Endothelial cell of umbilical vein (primary cell): Measurements from ENCODE around the gene IST1. TPM values are rescaled to one million over a fixed set of nuclear protein-coding genes. Genes with fewer than 3 reads are reported as not detected.

Experiments
- Bru-seq: library from RNA; stranded (reverse); fragments of 400-500 nt; gene quantifications from one replicate; lab custom pipeline; 2021; lab: Mats Ljungman, UMichigan
- BruChase-seq, 2 experiments: library from RNA; stranded (reverse); fragments of 400-500 nt; gene quantifications; one replicate each; lab custom pipeline; 2021; lab: Mats Ljungman, UMichigan
- BruUV-seq: library from RNA; stranded (reverse); fragments of 400-500 nt; replicated peaks from 2 replicates; lab custom pipeline; 2021; lab: Mats Ljungman, UMichigan
- CTCF ChIA-PET: fragments of 300-600, 350-600 bp; sonication (Branson Sonifier 250); formaldehyde crosslinking; loops from one replicate; lab custom pipeline; 2021; ENCODE audit warnings: antibody characterized with exemption, inconsistent platforms; lab: Charles Lee
- POLR2A ChIA-PET: fragments of 300-600, 350-600 bp; sonication (Branson Sonifier 250); formaldehyde crosslinking; loops from one replicate; lab custom pipeline; 2021; ENCODE audit warnings: antibody characterized with exemption, inconsistent platforms; lab: Charles Lee
- DNase-seq: peaks from one replicate; pipeline ENCODE4 v3.0.0-alpha.2; 2011; ENCODE audit warnings: low read depth, low spot score
- FAIRE-seq: peaks from 2 replicates; lab custom pipeline; 2011; peaks lifted over from hg19 to GRCh38; lab: Jason Lieb, UNC
- H2AFZ ChIP-seq: 2 replicates; pipeline ENCODE4 v1.6.0; 2012; ENCODE audit warnings: low read depth, low read length, control low read depth, inconsistent platforms
- H3K27ac ChIP-seq: 2 replicates; pipeline ENCODE4 v1.5.1; 2011; ENCODE audit warnings: low read depth, mild to moderate bottlenecking, control low read depth, low read length, moderate library complexity; ENCODE audit not compliant: insufficient read depth
- H3K27me3 ChIP-seq, 2 experiments: 2 replicates each; pipeline versions ENCODE4 v1.6.0 to v1.6.1; 2011; ENCODE audit warnings: low read length in 2 of 2, mixed read lengths in 1 of 2; ENCODE audit not compliant: control insufficient read depth in 2 of 2, insufficient read depth in 2 of 2
- H3K36me3 ChIP-seq, 2 experiments: 2 replicates in 1 of 2; 3 replicates in 1 of 2; pipeline ENCODE4 v1.5.1; 2011; ENCODE audit warnings: low read length in 2 of 2, mild to moderate bottlenecking in 1 of 2, moderate library complexity in 1 of 2; ENCODE audit not compliant: control insufficient read depth in 2 of 2, insufficient read depth in 2 of 2; ENCODE audit errors: extremely low read depth in 1 of 2
- H3K4me1 ChIP-seq: 3 replicates; pipeline ENCODE4 v1.5.1; 2011; ENCODE audit warnings: mild to moderate bottlenecking, low read length; ENCODE audit not compliant: control insufficient read depth, insufficient read depth; ENCODE audit errors: extremely low read depth
- H3K4me2 ChIP-seq: 2 replicates; pipeline ENCODE4 v1.6.1; 2011; ENCODE audit warnings: low read length, control low read depth, mixed read lengths; ENCODE audit not compliant: insufficient read depth
- H3K4me3 ChIP-seq, 3 experiments: fragments of 200-600 bp in 1 of 3; sonication (generic), shearing (Covaris generic) in 1 of 3; replicated peaks in 1 of 3; 2 replicates each; pipeline ENCODE4 v1.5.1; 2011 to 2016; ENCODE audit warnings: control low read depth in 3 of 3, low read length in 3 of 3, mild to moderate bottlenecking in 2 of 3, inconsistent platforms in 1 of 3, low read depth in 1 of 3, moderate library complexity in 1 of 3; ENCODE audit not compliant: insufficient read depth in 1 of 3
- H3K79me2 ChIP-seq: 2 replicates; pipeline ENCODE4 v1.6.0; 2012; ENCODE audit warnings: low read length, inconsistent platforms; ENCODE audit not compliant: control insufficient read depth, insufficient read depth
- H3K9ac ChIP-seq: replicated peaks from 2 replicates; pipeline ENCODE3; 2011; ENCODE audit warnings: low read length, control low read depth; ENCODE audit not compliant: insufficient read depth; ENCODE audit errors: extremely low read depth
- H3K9me1 ChIP-seq: replicated peaks from 3 replicates; pipeline ENCODE4 v1.6.0; 2011; ENCODE audit warnings: mild to moderate bottlenecking, low read length; ENCODE audit not compliant: control insufficient read depth, insufficient read depth; ENCODE audit errors: extremely low read depth
- H3K9me3 ChIP-seq: replicated peaks from 2 replicates; pipeline ENCODE4 v1.5.1; 2012; ENCODE audit warnings: low read length, inconsistent platforms; ENCODE audit not compliant: control insufficient read depth, insufficient read depth
- H4K20me1 ChIP-seq: replicated peaks from 2 replicates; pipeline ENCODE3; 2011; ENCODE audit warnings: mild to moderate bottlenecking, low read length; ENCODE audit not compliant: control insufficient read depth, insufficient read depth; ENCODE audit errors: extremely low read depth
- CTCF ChIP-seq, 2 donors: IDR thresholded peaks; 1 replicate in 1 of 2; 2 replicates in 1 of 2; pipeline ENCODE4 v1.5.1; 2011; ENCODE audit warnings: low read length in 2 of 2, mild to moderate bottlenecking in 2 of 2, moderate library complexity in 2 of 2, control low read depth in 1 of 2, inconsistent platforms in 1 of 2, low read depth in 1 of 2; ENCODE audit not compliant: insufficient read depth in 1 of 2; ENCODE audit errors: extremely low read depth in 1 of 2
- EZH2 ChIP-seq: IDR thresholded peaks from 2 replicates; pipeline ENCODE4 v1.6.1; 2012; ENCODE audit warnings: borderline replicate concordance, low read depth, mild to moderate bottlenecking, moderate library complexity, low read length, inconsistent platforms; ENCODE audit not compliant: severe bottlenecking
- FOS ChIP-seq: IDR thresholded peaks from 2 replicates; pipeline ENCODE4 v1.6.1; 2011; ENCODE audit warnings: mild to moderate bottlenecking, low read length, moderate library complexity, borderline replicate concordance; ENCODE audit not compliant: insufficient read depth
- GATA2 ChIP-seq: IDR thresholded peaks from 2 replicates; pipeline ENCODE4 v1.7.0; 2011; ENCODE audit warnings: low read depth, mild to moderate bottlenecking, moderate library complexity, mixed read lengths, low read length; ENCODE audit not compliant: insufficient read length, insufficient read depth
- JUN ChIP-seq: IDR thresholded peaks from 2 replicates; pipeline ENCODE4 v1.6.1; 2011; ENCODE audit warnings: borderline replicate concordance, low read depth; ENCODE audit not compliant: insufficient read length, insufficient read depth
- MYC ChIP-seq: IDR thresholded peaks from one replicate; pipeline ENCODE4 v1.6.1; 2011; ENCODE audit warnings: mild to moderate bottlenecking, low read depth, low read length
- POLR2A ChIP-seq: IDR thresholded peaks from 2 replicates; pipeline ENCODE4 v1.6.1; 2012; ENCODE audit warnings: low read depth, mild to moderate bottlenecking, control low read depth, low read length
- POLR2AphosphoS5 ChIP-seq: IDR thresholded peaks from 2 replicates; pipeline ENCODE4 v1.6.1; 2012; ENCODE audit warnings: low read depth, mild to moderate bottlenecking, control low read depth, low read length, moderate library complexity; ENCODE audit not compliant: insufficient read depth
- dilution Hi-C: fragments of 300-500 bp; cut with MboI; formaldehyde crosslinking; loops from one replicate; pipeline ENCODE4 v1.15.0; 2019; ENCODE audit warnings: low sequenced_read_pairs; ENCODE audit not compliant: extremely low pct_ligation_motif_present
- intact Hi-C: fragments of 100-400 bp; cut with micrococcal nuclease; formaldehyde crosslinking; loops from one replicate; pipeline ENCODE4 v1.10.0; 2022
- long read RNA-seq: library from polyadenylated mRNA; stranded (forward); transcript quantifications from one replicate; pipeline ENCODE4 v2.0.0, GENCODE V29; 2021
- polyA minus RNA-seq, 3 experiments: library from RNA; depleted of rRNA, polyadenylated mRNA; stranded (reverse); fragments of >200 nt; gene quantifications; 1 replicate in 1 of 3; 2 replicates in 2 of 3; pipeline ENCODE4 v1.2.3, GENCODE V29; 2011
- polyA plus RNA-seq, 4 experiments: library from polyadenylated mRNA; depleted of rRNA in 3 of 4; stranded (reverse) in 3 of 4; unstranded in 1 of 4; fragments of >200 nt; gene quantifications; 2 replicates each; pipeline versions ENCODE4 v1.2.1 to v1.2.3, GENCODE V29; 2011 to 2012; ENCODE audit warnings: missing spikeins in 1 of 4
- total RNA-seq: library from RNA; stranded (reverse); gene quantifications from 2 replicates; pipeline ENCODE4 v1.2.3, GENCODE V29; 2021
- TF ChIP-seq, protein P1 (sequence below): IDR thresholded peaks from 2 replicates; pipeline ENCODE4 v1.6.1; 2011; ENCODE audit not compliant: insufficient read depth, insufficient read length

IST1 gene
- total RNA-seq: 165 and 185 TPM in 2 replicates
- polyA plus RNA-seq: 136 and 145 TPM in 2 replicates
- polyA plus RNA-seq (2011; cell fraction: cytosol; rRNA removed): 146 and 166 TPM in 2 replicates
- 350 and 437 TPM in 2 replicates for polyA plus RNA-seq (2011; cell fraction: nucleus; rRNA removed)
- polyA plus RNA-seq (2012): 143 and 144 TPM in 2 replicates
- polyA minus RNA-seq: 183 and 193 TPM in 2 replicates
- 55.4 TPM for polyA minus RNA-seq (2011; cell fraction: cytosol; rRNA and poly(A)+ RNA removed)
- 86.2 and 125 TPM in 2 replicates for polyA minus RNA-seq (2011; cell fraction: nucleus; rRNA and poly(A)+ RNA removed)
- Bru-seq, nascent RNA: percentile 91 among the genes with signal in this experiment
- BruChase-seq, experiment 1, labeled RNA remaining after a 6-hour chase: percentile 88 among the genes with signal in this experiment
- BruChase-seq, experiment 2, labeled RNA remaining after a 2-hour chase: percentile 93 among the genes with signal in this experiment
- long read RNA-seq, full-length matches to known transcripts: 184 of 285 reads
- long read RNA-seq, partial matches to known transcripts: 23 of 285 reads
- long read RNA-seq, other reads (novel, unspliced or antisense): 78 of 285 reads

DNA sequence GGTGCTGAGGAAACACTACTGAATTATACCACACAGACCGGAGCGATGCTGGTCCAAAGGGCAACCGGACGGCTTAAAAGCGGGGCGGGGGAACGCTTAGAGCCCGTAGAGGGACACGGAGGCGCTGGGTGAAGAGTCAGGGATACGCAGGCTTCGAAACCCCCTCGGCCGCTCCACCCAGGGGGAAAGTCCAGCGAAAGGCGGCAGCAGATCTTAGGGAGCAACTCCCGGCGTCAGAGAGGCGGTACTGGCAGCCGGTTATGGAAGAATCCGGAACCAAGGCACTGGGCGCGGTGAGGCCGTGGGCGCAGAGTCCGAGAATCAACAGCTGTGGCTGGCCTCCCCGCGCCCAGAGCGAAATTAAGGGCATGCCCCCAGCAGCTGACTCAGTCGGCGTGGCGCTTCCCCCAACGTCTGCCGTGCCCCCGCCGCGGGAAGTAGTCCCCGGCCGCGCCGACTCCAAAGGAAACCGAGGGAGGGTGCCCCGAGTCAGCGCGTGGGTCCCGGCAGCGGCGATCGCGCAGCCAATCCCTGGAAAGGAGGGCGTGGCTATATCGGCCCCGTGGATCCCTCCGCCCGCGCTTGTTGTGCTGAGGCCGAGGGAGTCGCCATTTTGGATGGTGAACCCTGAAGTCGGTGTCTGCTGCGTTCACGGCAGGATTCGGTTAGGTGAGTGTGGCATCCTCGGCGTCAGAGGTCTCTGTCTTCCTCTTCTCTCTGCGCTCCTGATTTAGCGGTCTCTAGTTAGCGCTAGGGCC is at the start of gene IST1:
Gene IST1 (plus strand): TSS at position 611 of the 758 bp plus-strand sequence. CDS start 20,110 bp downstream, outside the sequence.
- H3K79me2 ChIP-seq: peaks cover 47% of the 10 kb centered on the region
- no peaks in the 10 kb centered on the region for H3K9me3 ChIP-seq
- dilution Hi-C loops (no loop called here), intact Hi-C loops (loop anchor here (1.0 to 2.0 kb wide), 9 partner anchors 11 to 198 kb away; partner anchors contain the start of genes AP1G1, DHODH, DHX38 and TXNL4B)
- peak within 1 kb of the TSS; percentile 80 for H2AFZ ChIP-seq
- H4K20me1 ChIP-seq: peaks cover 3% of the 10 kb centered on the region
- CTCF ChIA-PET: interaction anchor here (1.5 to 2.8 kb wide), 5 partner anchors 8 to 66 kb away, joined by 3 to 44 read pairs (median 5); partner anchors contain the start of gene ZNF821
- H3K9me1 ChIP-seq: no peaks in the 10 kb centered on the region
- H3K27me3 ChIP-seq: no peaks in the 10 kb centered on the region
- H3K4me1 ChIP-seq: peaks cover 8% of the 10 kb centered on the region
- peak within 1 kb of the TSS; percentile 84 to 98 (median 95) for H3K4me3 ChIP-seq
- POLR2A ChIA-PET: interaction anchor here (0.7 kb wide), 1 partner anchor 11 kb away, joined by 3 read pairs; no protein-coding TSS in a partner anchor
- peak within 1 kb of the TSS; percentile 96 for H3K9ac ChIP-seq
- peak within 1 kb of the TSS; percentile 93 for H3K4me2 ChIP-seq
- DNase-seq (peak; percentile 98), FAIRE-seq (peak; percentile 97)
- no peaks in the 10 kb centered on the region for H3K36me3 ChIP-seq
- TF ChIP-seq POLR2A (peak; percentile 95), MYC (peak; percentile 18), FOS (peak; percentile 85), POLR2AphosphoS5 (peak; percentile 99), EZH2 (no peak), GATA2 (no peak), JUN (no peak), CTCF (IDR thresholded peaks at IDR 0.05; ENCODE audit: extremely low read depth in 1 of 2, insufficient read depth in 1 of 2, low read depth in 1 of 2, low read length in 2 of 2) (no peak)
- TF ChIP-seq, protein P1, sequence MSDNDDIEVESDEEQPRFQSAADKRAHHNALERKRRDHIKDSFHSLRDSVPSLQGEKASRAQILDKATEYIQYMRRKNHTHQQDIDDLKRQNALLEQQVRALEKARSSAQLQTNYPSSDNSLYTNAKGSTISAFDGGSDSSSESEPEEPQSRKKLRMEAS: peak; percentile 25
- H3K27ac ChIP-seq: peak within 1 kb of the TSS; percentile 88
- TSS peak; percentile 82 for BruUV-seq
